ENCODE measurements around the gene SH3RF3. TPM values are rescaled to one million over a fixed set of nuclear protein-coding genes. Genes with fewer than 3 reads are reported as not detected.
"Not testable (repeated sequence)": the region's sequence is repeated elsewhere in the genome, so short reads cannot be mapped to it uniquely, and the experiment has no call there.

SH3RF3 gene
- total RNA-seq, 2 donors from 2014 or later, result 1.0 to 1.7 TPM

DNA sequence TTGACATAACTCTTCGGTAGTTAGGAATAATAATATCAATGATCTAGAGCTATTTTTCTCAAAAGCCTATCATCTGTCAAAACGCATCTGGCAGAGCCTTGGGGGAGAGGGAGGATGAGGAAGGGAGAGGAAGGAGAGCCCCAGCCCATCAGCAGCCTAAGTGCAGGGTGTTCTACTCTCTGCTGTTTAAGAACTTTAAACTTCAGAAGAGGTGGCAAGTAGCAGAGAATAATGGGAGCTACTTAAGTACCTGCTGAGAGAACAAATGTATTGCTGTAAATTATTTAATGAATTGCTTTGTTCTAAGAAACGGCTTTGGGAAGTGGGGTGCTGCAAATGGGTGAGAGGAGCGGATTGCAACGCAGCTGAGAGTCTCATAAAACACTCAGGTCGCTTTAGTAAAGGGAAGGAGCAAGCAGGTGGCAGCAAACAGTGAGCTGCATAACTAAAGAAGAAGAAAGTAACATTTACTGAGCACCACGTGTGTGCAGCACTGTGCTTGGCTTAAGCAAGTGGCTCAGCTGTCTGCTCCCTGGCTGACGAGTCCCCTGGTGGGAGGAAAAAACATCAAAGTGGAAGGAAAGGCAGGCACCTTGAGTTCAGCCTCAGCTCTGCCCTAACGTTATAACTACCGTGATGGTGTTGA lies 26.3 kb upstream of the SH3RF3 start:
- Mint-ChIP-seq H3K9me3 (no peaks in the 10 kb centered on the region), H3K36me3 (no peaks in the 10 kb centered on the region), H3K27ac (peak overlapping the region in 1 of 2 donors; percentile 38)
- DNase-seq (ENCODE audit: low spot score in 2 of 2) (no peak), ATAC-seq (peak in 1 of 2 donors; percentile 26)

DNA sequence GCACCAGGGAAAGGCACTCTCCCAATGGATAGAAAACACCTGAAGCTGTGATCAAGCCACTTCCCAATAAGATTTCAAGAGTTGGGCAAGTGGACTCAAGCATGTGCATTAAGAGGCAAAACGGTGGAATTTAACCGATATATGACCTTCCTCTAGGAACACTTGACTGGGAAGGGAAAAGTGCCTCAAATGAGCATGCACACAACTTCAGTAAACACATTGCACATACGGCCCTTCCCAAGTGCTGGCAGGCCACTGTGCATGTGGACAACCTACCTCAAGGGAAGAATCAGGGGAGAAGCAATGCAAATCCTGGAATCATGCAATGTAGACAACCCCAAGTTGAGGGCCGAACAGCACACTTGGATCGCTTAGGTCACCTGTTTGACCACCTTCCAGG lies 23.9 kb upstream of the SH3RF3 start:
- no peak for ATAC-seq

GRCh38 chr2:109108740-109109139 lies 20.3 kb upstream of the SH3RF3 start:
- Mint-ChIP-seq H3K9me3 (no peaks in the 10 kb centered on the region), H3K36me3 (no peaks in the 10 kb centered on the region), H3K27ac (no peak overlapping the region)
- no peak for ATAC-seq
- DNase-seq (ENCODE audit: low spot score in 2 of 2), result no peak

More for the DNA sequence above, 23.9 kb upstream of the SH3RF3 start:
- DNase-seq (ENCODE audit: low spot score in 2 of 2), result no peak
- H3K27ac Mint-ChIP-seq, result no peak overlapping the region
- H3K36me3 Mint-ChIP-seq, result no peaks in the 10 kb centered on the region
- no peaks in the 10 kb centered on the region for H3K9me3 Mint-ChIP-seq

DNA sequence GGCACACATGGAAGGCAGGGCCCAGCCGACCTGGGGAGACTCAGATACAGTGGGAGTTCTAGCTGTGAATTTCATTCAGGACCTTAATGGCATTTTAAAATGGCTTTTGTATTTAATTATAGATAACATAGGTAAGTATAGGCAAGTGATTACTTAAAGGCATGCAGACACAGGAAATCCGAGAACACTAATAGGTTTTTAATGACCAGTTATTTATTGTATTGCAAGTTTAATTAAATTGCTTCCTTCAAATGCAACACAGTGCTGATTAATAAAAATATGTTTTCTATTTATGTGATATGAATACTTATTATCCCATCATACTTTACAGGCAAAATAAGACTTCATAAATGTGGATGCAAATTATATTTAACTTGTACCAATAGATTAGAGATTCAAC lies 19.7 kb upstream of the SH3RF3 start:
- no peak for ATAC-seq
- Mint-ChIP-seq H3K27ac (no peak overlapping the region), H3K36me3 (no peaks in the 10 kb centered on the region)

DNA sequence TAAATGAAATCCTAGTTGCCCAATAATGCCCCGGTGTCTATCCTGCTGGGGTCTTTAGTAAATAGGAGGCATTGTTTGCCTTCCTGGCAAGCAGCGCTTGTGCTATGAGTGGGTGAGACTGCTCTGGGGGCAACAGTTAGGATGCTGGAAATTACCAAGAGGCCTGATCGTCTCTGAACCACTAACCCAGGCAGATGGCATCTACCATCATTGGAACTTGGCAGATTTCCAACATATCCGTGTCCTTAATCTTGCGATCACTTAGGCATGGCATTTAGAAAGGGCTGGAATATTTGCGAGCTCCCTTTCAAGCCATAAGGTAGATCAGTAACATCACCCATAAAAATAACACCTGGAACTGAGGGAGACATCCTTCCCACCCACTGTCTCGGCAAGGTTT lies 18.8 kb upstream of the SH3RF3 start:
- Mint-ChIP-seq H3K36me3 (no peaks in the 10 kb centered on the region), H3K9me3 (peaks cover 4% of the 10 kb centered on the region in 2 donors)
- no peak for ATAC-seq

More for the DNA sequence above, 19.7 kb upstream of the SH3RF3 start:
- H3K9me3 Mint-ChIP-seq, result no peaks in the 10 kb centered on the region
- no peak for DNase-seq (ENCODE audit: low spot score in 2 of 2)

GRCh38 chr2:109117181-109117580 lies 11.8 kb upstream of the SH3RF3 start:
- ATAC-seq, H3K9me3 Mint-ChIP-seq: not testable (repeated sequence)

More for the DNA sequence above, 18.8 kb upstream of the SH3RF3 start:
- no peak overlapping the region for H3K27ac Mint-ChIP-seq
- DNase-seq (ENCODE audit: low spot score in 2 of 2), result no peak

DNA sequence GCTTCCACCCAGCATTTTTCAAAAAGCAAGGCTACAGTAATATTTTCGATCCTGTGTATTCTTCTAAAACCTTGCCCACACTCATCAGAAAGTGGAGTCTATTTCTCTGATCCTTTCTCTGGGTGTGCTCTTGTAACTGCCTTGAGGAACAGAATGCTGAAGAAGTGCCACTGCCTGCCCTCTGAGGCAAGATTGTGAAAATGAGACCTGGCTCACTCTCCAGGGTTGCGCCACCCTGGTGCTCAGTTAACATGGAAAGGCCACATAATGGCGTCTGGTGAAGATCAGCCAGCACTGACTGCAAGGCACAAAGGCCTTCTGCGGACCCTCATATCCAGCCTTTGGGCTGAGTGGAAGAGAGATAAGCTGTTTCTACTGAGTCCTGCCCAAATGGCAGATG lies 11.2 kb upstream of the SH3RF3 start:
- Mint-ChIP-seq H3K36me3 (peaks cover 0 to 6% of the 10 kb centered on the region in 2 donors), H3K9me3 (peaks cover 4 to 8% of the 10 kb centered on the region in 2 donors), H3K27ac (no peak overlapping the region)
- DNase-seq (ENCODE audit: low spot score in 2 of 2) (no peak), ATAC-seq (no peak)

More at GRCh38 chr2:109117181-109117580, 11.8 kb upstream of the SH3RF3 start:
- DNase-seq (ENCODE audit: low spot score in 2 of 2); H3K36me3 Mint-ChIP-seq; H3K27ac Mint-ChIP-seq: not testable (repeated sequence)

DNA sequence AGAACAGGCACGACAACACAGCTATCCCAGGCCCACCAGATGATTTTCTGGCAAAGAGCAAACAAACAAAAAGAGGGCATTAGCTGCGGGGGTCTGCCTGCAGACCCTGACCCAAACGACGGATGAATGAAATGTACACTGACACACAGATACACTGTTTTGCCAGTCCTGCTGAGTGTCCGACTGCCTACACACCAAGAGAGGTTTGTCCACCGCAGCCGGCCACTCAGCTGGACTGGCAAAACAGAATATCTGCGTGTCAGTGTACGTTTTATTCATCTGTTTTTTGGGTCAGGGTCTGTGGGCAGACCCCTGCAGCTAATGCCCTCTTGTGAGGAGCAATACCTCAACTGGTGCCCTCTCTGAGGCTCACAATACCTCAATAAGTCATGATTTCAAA lies 10.7 kb upstream of the SH3RF3 start:
- Mint-ChIP-seq H3K36me3 (peaks cover 0 to 6% of the 10 kb centered on the region in 2 donors), H3K9me3 (peaks cover 4 to 8% of the 10 kb centered on the region in 2 donors), H3K27ac (peak overlapping the region in 1 of 2 donors; percentile 12)
- peak in 1 of 2 donors; percentile 31 for DNase-seq (ENCODE audit: low spot score in 2 of 2)
- no peak for ATAC-seq

DNA sequence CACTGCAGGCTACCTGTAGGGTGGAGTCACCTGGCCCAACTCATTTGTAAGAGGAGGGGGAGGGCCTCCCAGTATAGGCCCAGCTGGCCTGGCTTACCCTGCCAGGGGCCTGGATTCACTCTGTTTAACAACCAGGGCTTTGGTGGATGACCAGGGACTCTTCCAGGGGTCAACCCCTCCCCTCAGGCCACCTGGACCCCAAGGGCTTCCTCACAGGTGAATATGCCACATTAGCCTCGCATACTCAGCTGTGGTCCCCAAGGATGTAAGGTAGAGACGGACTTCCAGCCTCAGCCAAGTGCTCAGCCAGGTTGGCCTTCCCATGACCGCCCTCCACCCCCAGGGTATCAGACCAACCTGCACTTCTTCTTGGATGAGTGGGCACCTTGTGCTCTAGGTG lies 8.8 kb upstream of the SH3RF3 start:
- DNase-seq (ENCODE audit: low spot score in 2 of 2) (peak in 1 of 2 donors; percentile 48), ATAC-seq (no peak)
- H3K36me3 Mint-ChIP-seq, result peaks cover 0 to 6% of the 10 kb centered on the region in 2 donors
- H3K27ac Mint-ChIP-seq, result no peak overlapping the region
- H3K9me3 Mint-ChIP-seq, result peaks cover 0 to 4% of the 10 kb centered on the region in 2 donors

- not testable (repeated sequence) for H3K27ac Mint-ChIP-seq, ATAC-seq, H3K36me3 Mint-ChIP-seq, H3K9me3 Mint-ChIP-seq
- peak in 1 of 2 donors; percentile 45 for DNase-seq (ENCODE audit: low spot score in 2 of 2)
Measured at GRCh38 chr2:109120686-109121085, 8.3 kb upstream of the SH3RF3 start.

DNA sequence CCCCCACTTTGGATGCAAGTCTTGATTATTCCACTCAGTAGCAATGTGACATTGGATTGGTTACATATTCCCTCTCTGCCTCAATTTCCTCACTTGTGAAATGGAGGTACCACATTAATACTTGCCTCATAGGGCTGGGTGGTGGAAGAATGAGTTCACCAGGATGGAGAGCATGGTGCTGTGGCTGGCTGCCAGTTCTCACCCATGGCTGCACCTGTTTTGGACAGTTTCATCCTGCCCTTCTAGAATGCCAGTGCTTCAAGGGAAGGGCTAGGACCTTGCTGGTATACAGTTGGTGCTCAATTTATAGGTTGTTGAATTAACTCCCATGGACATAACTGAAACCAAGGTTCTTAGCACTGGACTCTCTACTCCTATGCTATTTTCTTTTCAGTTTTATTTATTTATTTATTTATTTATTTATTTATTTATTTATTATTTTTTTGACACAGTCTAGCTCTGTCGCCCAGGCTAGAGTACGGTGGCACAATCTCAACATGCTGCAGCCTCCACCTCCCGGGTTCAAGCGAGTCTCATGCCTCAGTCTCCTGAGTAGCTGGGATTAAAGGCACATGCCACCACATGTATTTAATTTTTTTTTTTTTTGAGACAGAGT lies 5.3 kb upstream of the SH3RF3 start:
- Mint-ChIP-seq H3K36me3 (no peaks in the 10 kb centered on the region), H3K27ac (no peak overlapping the region), H3K9me3 (no peaks in the 10 kb centered on the region)
- ATAC-seq, result no peak
- DNase-seq (ENCODE audit: low spot score in 2 of 2), result peak in 1 of 2 donors; percentile 9

DNA sequence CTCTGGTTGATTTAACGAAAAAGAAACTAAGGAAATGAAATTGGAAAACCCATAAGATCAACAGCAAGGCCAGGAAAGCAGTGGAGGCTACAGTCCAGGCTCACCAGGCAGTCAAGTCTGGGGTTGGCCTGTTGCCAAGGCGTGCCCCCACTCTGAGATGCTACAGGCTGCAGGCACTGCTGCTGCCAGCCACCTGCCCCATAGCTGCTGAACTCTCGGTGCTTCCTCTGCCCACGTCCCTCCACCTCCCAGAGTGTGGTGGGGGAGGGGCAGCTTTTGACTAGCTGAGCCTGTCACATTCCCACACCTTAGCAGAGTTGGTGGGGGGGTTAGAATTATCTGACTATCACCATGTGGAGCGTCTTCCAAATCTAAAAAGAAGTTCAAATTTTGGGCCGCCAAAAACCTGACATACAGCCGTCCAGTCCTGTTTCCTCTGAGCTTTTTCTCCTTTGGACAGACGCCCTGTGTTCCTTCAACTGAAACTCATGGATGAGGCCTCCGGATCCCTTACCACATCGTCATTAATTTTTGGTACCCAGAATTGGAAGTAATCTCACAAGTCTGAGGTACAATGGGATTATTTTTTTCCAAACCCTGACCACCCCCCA lies 3.9 kb upstream of the SH3RF3 start:
- H3K36me3 Mint-ChIP-seq, result peaks cover 0 to 2% of the 10 kb centered on the region in 2 donors
- ATAC-seq (no peak), DNase-seq (ENCODE audit: low spot score in 2 of 2) (peak in 1 of 2 donors; percentile 13)
- H3K9me3 Mint-ChIP-seq, result no peaks in the 10 kb centered on the region
- H3K27ac Mint-ChIP-seq, result no peak overlapping the region

DNA sequence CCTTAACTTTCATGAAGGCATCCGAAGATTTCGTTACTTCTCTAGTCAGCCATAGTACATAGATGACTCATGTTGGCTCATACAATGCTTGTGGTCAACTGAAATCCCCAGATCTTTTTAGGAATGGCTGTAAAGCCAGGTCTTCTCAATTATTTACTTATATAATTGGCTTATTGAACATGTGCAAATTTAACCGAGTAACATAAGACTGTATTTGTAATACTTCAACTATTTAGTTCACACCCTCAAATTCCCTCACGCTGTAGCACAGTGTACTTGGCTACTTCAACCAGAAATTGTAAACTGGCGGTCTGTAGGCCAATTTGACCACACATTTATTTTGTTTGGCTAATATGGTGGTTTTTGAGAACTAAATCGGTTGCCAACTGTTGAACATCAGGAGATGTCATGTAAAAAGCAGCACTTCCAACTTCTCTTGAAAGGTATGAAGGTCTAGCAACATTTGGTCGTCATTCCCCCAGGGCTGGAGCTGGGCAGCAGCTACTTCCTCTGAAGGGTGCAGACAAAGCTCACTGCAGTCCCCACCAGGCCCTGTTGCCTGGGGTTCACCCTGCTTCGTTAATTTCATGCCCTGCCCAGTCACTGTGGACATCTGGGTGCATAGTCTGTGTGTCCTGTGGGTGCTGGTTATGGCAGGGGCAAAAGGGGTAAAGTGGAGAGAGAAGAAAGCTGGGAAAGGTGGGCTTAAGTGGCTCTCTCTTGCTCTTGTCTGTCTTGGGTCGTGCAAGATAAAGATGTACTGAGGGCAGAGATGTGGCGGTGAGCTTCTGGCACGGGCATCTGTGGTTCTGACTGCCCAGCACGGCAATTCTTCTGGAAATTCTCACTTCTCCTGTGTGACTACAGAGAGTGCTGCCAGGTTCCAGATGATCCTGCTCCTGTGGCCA lies 3.2 kb upstream of the SH3RF3 start:
- DNase-seq (ENCODE audit: low spot score in 2 of 2), result peak in 1 of 2 donors; percentile 26
- H3K27ac Mint-ChIP-seq, result no peak overlapping the region
- no peak for ATAC-seq
- H3K36me3 Mint-ChIP-seq, result peaks cover 0 to 6% of the 10 kb centered on the region in 2 donors
- H3K9me3 Mint-ChIP-seq, result no peaks in the 10 kb centered on the region

DNA sequence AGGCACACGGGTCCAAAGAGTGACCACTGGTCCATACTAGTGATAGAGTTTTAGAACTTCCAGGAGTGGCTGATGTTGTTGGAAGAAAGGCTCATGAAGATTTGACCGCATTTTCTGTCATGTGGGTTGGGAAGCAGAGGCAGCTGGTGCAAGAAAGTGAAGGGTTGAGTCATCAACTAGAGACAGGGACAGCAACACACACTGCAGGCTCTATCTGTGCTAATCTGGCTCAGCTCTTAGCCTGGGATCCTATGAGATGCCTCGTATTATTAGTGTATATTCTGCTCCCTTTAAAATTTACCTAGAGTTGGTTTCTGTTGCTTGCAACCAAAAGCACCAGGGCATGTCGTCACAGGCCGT lies 2.5 kb upstream of the SH3RF3 start:
- no peak overlapping the region for H3K27ac Mint-ChIP-seq
- peak in 1 of 2 donors; percentile 34 for DNase-seq (ENCODE audit: low spot score in 2 of 2)

GRCh38 chr2:109127556-109127955 lies 1.4 kb upstream of the SH3RF3 start:
- H3K27ac Mint-ChIP-seq, result no peak overlapping the region
- DNase-seq (ENCODE audit: low spot score in 2 of 2) (no peak), ATAC-seq (no peak)
- peaks cover 0 to 6% of the 10 kb centered on the region in 2 donors for H3K36me3 Mint-ChIP-seq
- H3K9me3 Mint-ChIP-seq, result no peaks in the 10 kb centered on the region

More for the DNA sequence above, 2.5 kb upstream of the SH3RF3 start:
- ATAC-seq, result no peak
- Mint-ChIP-seq H3K36me3 (peaks cover 0 to 6% of the 10 kb centered on the region in 2 donors), H3K9me3 (no peaks in the 10 kb centered on the region)

DNA sequence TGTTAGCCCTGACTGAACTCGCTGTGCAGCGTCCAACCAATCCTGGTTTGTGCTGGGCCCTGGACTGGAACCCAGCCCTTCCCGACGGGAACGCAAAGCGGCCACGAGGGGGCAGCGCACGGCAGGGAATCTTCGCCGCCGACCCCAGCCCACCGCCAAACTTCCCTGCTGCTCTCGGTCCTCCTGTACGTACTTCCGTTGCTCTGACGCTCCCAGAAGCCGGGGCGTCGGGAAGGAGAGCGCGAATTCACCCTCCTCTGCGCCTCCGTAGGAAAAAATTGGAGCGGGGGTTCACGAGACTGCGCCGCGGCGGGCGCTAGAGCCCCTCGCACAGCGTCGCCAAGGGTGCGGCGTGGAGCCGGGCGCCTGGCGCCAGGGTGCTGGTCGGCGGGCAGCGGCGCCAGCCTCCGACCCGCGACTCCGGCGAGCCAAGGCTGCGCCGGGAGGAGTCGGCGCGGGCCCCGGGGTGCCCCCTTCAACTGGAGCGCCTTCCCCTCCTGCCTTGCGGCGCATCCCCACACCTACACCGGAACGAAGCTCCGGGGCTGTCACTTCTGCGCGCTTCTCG lies 873 bp upstream of the SH3RF3 start:
- Mint-ChIP-seq H3K9me3 (no peaks in the 10 kb centered on the region), H3K36me3 (peaks cover 0 to 6% of the 10 kb centered on the region in 2 donors), H3K27ac (no peak overlapping the region)
- peak; percentile 67 to 74 for DNase-seq (ENCODE audit: low spot score in 2 of 2)
- peak; percentile 70 to 77 for ATAC-seq
